HG02938 (cell line): ENCODE results near the gene SHISA3.

ENCODE experiments used
- ATAC-seq: cut with Tn5 transposase; IDR thresholded peaks from one replicate; pipeline ENCODE4 v1.9.1; 2021; ENCODE audit warnings: mild to moderate bottlenecking, moderate library complexity; ENCODE audit not compliant: unreplicated experiment

The SHISA3 gene

GRCh38 chr4:42391355-42391664, 6.0 kb upstream of the SHISA3 start:
- no peak for ATAC-seq

GRCh38 chr4:42391981-42392380, 5.3 kb upstream of the SHISA3 start:
- ATAC-seq: no peak

GRCh38 chr4:42392436-42392835, 4.9 kb upstream of the SHISA3 start:
- ATAC-seq: no peak

- ATAC-seq: no peak
Measured at GRCh38 chr4:42395595-42395994, 1.7 kb upstream of the SHISA3 start.

GRCh38 chr4:42396361-42396751, 932 bp upstream of the SHISA3 start:
- ATAC-seq: no peak

- peak; percentile 36 for ATAC-seq
Measured at GRCh38 chr4:42397635-42398170, 415 bp downstream of the SHISA3 start.

- peak; percentile 33 for ATAC-seq
Measured at GRCh38 chr4:42398171-42398870, 1.0 kb downstream of the SHISA3 start.

- ATAC-seq: no peak
Measured at GRCh38 chr4:42398871-42399331, 1.6 kb downstream of the SHISA3 start.

- no peak for ATAC-seq
Measured at GRCh38 chr4:42399393-42399792, 2.1 kb downstream of the SHISA3 start.

- ATAC-seq: no peak
Measured at GRCh38 chr4:42401171-42401570, 3.9 kb downstream of the SHISA3 start.

GRCh38 chr4:42404001-42404400, 6.7 kb downstream of the SHISA3 start:
- ATAC-seq: no peak

GRCh38 chr4:42410446-42410845, 13.2 kb downstream of the SHISA3 start:
- no peak for ATAC-seq

- ATAC-seq: no peak
Measured at GRCh38 chr4:42411803-42412202, 14.5 kb downstream of the SHISA3 start.

GRCh38 chr4:42412251-42412650, 15.0 kb downstream of the SHISA3 start:
- no peak for ATAC-seq

- no peak for ATAC-seq
Measured at GRCh38 chr4:42415281-42415680, 18.0 kb downstream of the SHISA3 start.

GRCh38 chr4:42416017-42416416, 18.7 kb downstream of the SHISA3 start:
- ATAC-seq: no peak

GRCh38 chr4:42417550-42417949, 20.3 kb downstream of the SHISA3 start:
- no peak for ATAC-seq

- ATAC-seq: no peak
Measured at GRCh38 chr4:42420140-42420539, 22.9 kb downstream of the SHISA3 start.

GRCh38 chr4:42425146-42426065, 28.1 kb downstream of the SHISA3 start:
- no peak for ATAC-seq

- ATAC-seq: no peak
Measured at GRCh38 chr4:42428036-42428435, 30.7 kb downstream of the SHISA3 start.

- no peak for ATAC-seq
Measured at GRCh38 chr4:42436928-42437565, 39.8 kb downstream of the SHISA3 start.
